Endothelial cell of umbilical vein (primary cell): Measurements from ENCODE around the gene TNFRSF4. TPM values are rescaled to one million over a fixed set of nuclear protein-coding genes. Genes with fewer than 3 reads are reported as not detected.

ENCODE experiments used
- BruUV-seq: library from RNA; stranded (reverse); fragments of 400-500 nt; replicated peaks from 2 replicates; lab custom pipeline; 2021; lab: Mats Ljungman, UMichigan
- CTCF ChIA-PET: fragments of 300-600, 350-600 bp; sonication (Branson Sonifier 250); formaldehyde crosslinking; loops from one replicate; lab custom pipeline; 2021; ENCODE audit warnings: antibody characterized with exemption, inconsistent platforms; lab: Charles Lee
- POLR2A ChIA-PET: fragments of 300-600, 350-600 bp; sonication (Branson Sonifier 250); formaldehyde crosslinking; loops from one replicate; lab custom pipeline; 2021; ENCODE audit warnings: antibody characterized with exemption, inconsistent platforms; lab: Charles Lee
- DNase-seq: peaks from one replicate; pipeline ENCODE4 v3.0.0-alpha.2; 2011; ENCODE audit warnings: low read depth, low spot score
- FAIRE-seq: peaks from 2 replicates; lab custom pipeline; 2011; peaks lifted over from hg19 to GRCh38; lab: Jason Lieb, UNC
- H2AFZ ChIP-seq: 2 replicates; pipeline ENCODE4 v1.6.0; 2012; ENCODE audit warnings: low read depth, low read length, control low read depth, inconsistent platforms
- H3K27ac ChIP-seq: 2 replicates; pipeline ENCODE4 v1.5.1; 2011; ENCODE audit warnings: low read depth, mild to moderate bottlenecking, control low read depth, low read length, moderate library complexity; ENCODE audit not compliant: insufficient read depth
- H3K27me3 ChIP-seq, 2 experiments: 2 replicates each; pipeline versions ENCODE4 v1.6.0 to v1.6.1; 2011; ENCODE audit warnings: low read length in 2 of 2, mixed read lengths in 1 of 2; ENCODE audit not compliant: control insufficient read depth in 2 of 2, insufficient read depth in 2 of 2
- H3K36me3 ChIP-seq, 2 experiments: 2 replicates in 1 of 2; 3 replicates in 1 of 2; pipeline ENCODE4 v1.5.1; 2011; ENCODE audit warnings: low read length in 2 of 2, mild to moderate bottlenecking in 1 of 2, moderate library complexity in 1 of 2; ENCODE audit not compliant: control insufficient read depth in 2 of 2, insufficient read depth in 2 of 2; ENCODE audit errors: extremely low read depth in 1 of 2
- H3K4me1 ChIP-seq: 3 replicates; pipeline ENCODE4 v1.5.1; 2011; ENCODE audit warnings: mild to moderate bottlenecking, low read length; ENCODE audit not compliant: control insufficient read depth, insufficient read depth; ENCODE audit errors: extremely low read depth
- H3K4me2 ChIP-seq: 2 replicates; pipeline ENCODE4 v1.6.1; 2011; ENCODE audit warnings: low read length, control low read depth, mixed read lengths; ENCODE audit not compliant: insufficient read depth
- H3K4me3 ChIP-seq, 3 experiments: fragments of 200-600 bp in 1 of 3; sonication (generic), shearing (Covaris generic) in 1 of 3; replicated peaks in 1 of 3; 2 replicates each; pipeline ENCODE4 v1.5.1; 2011 to 2016; ENCODE audit warnings: control low read depth in 3 of 3, low read length in 3 of 3, mild to moderate bottlenecking in 2 of 3, inconsistent platforms in 1 of 3, low read depth in 1 of 3, moderate library complexity in 1 of 3; ENCODE audit not compliant: insufficient read depth in 1 of 3
- H3K79me2 ChIP-seq: 2 replicates; pipeline ENCODE4 v1.6.0; 2012; ENCODE audit warnings: low read length, inconsistent platforms; ENCODE audit not compliant: control insufficient read depth, insufficient read depth
- H3K9ac ChIP-seq: replicated peaks from 2 replicates; pipeline ENCODE3; 2011; ENCODE audit warnings: low read length, control low read depth; ENCODE audit not compliant: insufficient read depth; ENCODE audit errors: extremely low read depth
- H3K9me1 ChIP-seq: replicated peaks from 3 replicates; pipeline ENCODE4 v1.6.0; 2011; ENCODE audit warnings: mild to moderate bottlenecking, low read length; ENCODE audit not compliant: control insufficient read depth, insufficient read depth; ENCODE audit errors: extremely low read depth
- H3K9me3 ChIP-seq: replicated peaks from 2 replicates; pipeline ENCODE4 v1.5.1; 2012; ENCODE audit warnings: low read length, inconsistent platforms; ENCODE audit not compliant: control insufficient read depth, insufficient read depth
- H4K20me1 ChIP-seq: replicated peaks from 2 replicates; pipeline ENCODE3; 2011; ENCODE audit warnings: mild to moderate bottlenecking, low read length; ENCODE audit not compliant: control insufficient read depth, insufficient read depth; ENCODE audit errors: extremely low read depth
- EZH2 ChIP-seq: IDR thresholded peaks from 2 replicates; pipeline ENCODE4 v1.6.1; 2012; ENCODE audit warnings: borderline replicate concordance, low read depth, mild to moderate bottlenecking, moderate library complexity, low read length, inconsistent platforms; ENCODE audit not compliant: severe bottlenecking
- FOS ChIP-seq: IDR thresholded peaks from 2 replicates; pipeline ENCODE4 v1.6.1; 2011; ENCODE audit warnings: mild to moderate bottlenecking, low read length, moderate library complexity, borderline replicate concordance; ENCODE audit not compliant: insufficient read depth
- GATA2 ChIP-seq: IDR thresholded peaks from 2 replicates; pipeline ENCODE4 v1.7.0; 2011; ENCODE audit warnings: low read depth, mild to moderate bottlenecking, moderate library complexity, mixed read lengths, low read length; ENCODE audit not compliant: insufficient read length, insufficient read depth
- JUN ChIP-seq: IDR thresholded peaks from 2 replicates; pipeline ENCODE4 v1.6.1; 2011; ENCODE audit warnings: borderline replicate concordance, low read depth; ENCODE audit not compliant: insufficient read length, insufficient read depth
- MYC ChIP-seq: IDR thresholded peaks from one replicate; pipeline ENCODE4 v1.6.1; 2011; ENCODE audit warnings: mild to moderate bottlenecking, low read depth, low read length
- POLR2A ChIP-seq: IDR thresholded peaks from 2 replicates; pipeline ENCODE4 v1.6.1; 2012; ENCODE audit warnings: low read depth, mild to moderate bottlenecking, control low read depth, low read length
- POLR2AphosphoS5 ChIP-seq: IDR thresholded peaks from 2 replicates; pipeline ENCODE4 v1.6.1; 2012; ENCODE audit warnings: low read depth, mild to moderate bottlenecking, control low read depth, low read length, moderate library complexity; ENCODE audit not compliant: insufficient read depth
- dilution Hi-C: fragments of 300-500 bp; cut with MboI; formaldehyde crosslinking; loops from one replicate; pipeline ENCODE4 v1.15.0; 2019; ENCODE audit warnings: low sequenced_read_pairs; ENCODE audit not compliant: extremely low pct_ligation_motif_present
- intact Hi-C: fragments of 100-400 bp; cut with micrococcal nuclease; formaldehyde crosslinking; loops from one replicate; pipeline ENCODE4 v1.10.0; 2022
- polyA plus RNA-seq, 4 experiments: library from polyadenylated mRNA; depleted of rRNA in 3 of 4; stranded (reverse) in 3 of 4; unstranded in 1 of 4; fragments of >200 nt; gene quantifications; 2 replicates each; pipeline versions ENCODE4 v1.2.1 to v1.2.3, GENCODE V29; 2011 to 2012; ENCODE audit warnings: missing spikeins in 1 of 4
- total RNA-seq: library from RNA; stranded (reverse); gene quantifications from 2 replicates; pipeline ENCODE4 v1.2.3, GENCODE V29; 2021
- TF ChIP-seq, protein P1 (sequence below): IDR thresholded peaks from 2 replicates; pipeline ENCODE4 v1.6.1; 2011; ENCODE audit not compliant: insufficient read depth, insufficient read length
- TF ChIP-seq, protein P2 (sequence below), 2 donors: IDR thresholded peaks; 1 replicate in 1 of 2; 2 replicates in 1 of 2; pipeline ENCODE4 v1.5.1; 2011; ENCODE audit warnings: low read length in 2 of 2, mild to moderate bottlenecking in 2 of 2, moderate library complexity in 2 of 2, control low read depth in 1 of 2, inconsistent platforms in 1 of 2, low read depth in 1 of 2; ENCODE audit not compliant: insufficient read depth in 1 of 2; ENCODE audit errors: extremely low read depth in 1 of 2

Gene TNFRSF4
- total and polyA plus RNA-seq, 2 donors (not counting 3 experiments of a cell fraction or from before 2014, with no cell fraction given): 0.55 to 1.5 TPM

DNA sequence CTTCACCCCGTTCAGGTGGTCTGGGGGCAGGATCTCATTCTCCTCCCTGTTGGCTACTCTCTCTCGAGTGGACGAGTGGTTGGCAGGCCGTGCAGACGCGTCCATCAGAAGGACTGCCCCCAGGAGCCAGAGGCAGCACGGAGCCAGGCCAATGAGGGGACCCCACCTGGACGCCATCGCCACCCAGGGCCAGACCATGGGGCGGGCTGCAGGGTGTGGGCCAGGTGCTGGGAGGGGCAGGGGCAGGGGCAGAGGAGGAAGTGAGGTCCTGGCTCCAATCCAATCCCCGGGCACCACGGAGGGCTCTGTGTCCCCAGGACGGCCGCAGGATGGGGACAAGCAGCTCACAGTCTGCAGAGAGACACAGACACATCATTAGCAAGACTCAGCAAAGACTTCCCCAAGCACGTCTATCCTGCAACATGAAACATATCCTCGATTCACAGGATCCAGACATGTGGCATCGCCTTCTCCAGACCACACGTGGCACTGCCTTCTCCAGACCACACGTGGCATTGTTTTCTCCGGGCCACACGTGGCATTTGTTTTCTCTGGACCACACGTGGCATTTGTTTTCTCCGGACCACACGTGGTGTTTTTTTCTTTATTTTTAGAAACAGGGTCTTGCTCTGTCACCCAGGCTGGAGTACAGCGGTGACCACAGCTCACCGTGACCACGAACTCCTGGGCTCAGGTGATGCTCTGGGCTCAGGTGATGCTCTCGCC is 14.8 kb upstream of the TNFRSF4 start:
- no peak overlapping the region for H3K27ac ChIP-seq
- FAIRE-seq (no peak), DNase-seq (no peak)
- TF ChIP-seq MYC (no peak), EZH2 (no peak)
- H2AFZ ChIP-seq: no peak overlapping the region
- H3K9me1 ChIP-seq: no peaks in the 10 kb centered on the region
- H3K9me3 ChIP-seq: no peaks in the 10 kb centered on the region
- peaks cover 6 to 26% of the 10 kb centered on the region in 2 experiments for H3K36me3 ChIP-seq
- H3K79me2 ChIP-seq: peaks cover 70% of the 10 kb centered on the region
- H3K4me2 ChIP-seq: no peak overlapping the region
- dilution Hi-C loops (no loop called here), intact Hi-C loops (no loop called here)
- CTCF ChIA-PET: interaction anchor here (3.7 kb wide), 1 partner anchor 107 kb away, joined by 43 read pairs; no protein-coding TSS in a partner anchor
- POLR2A ChIA-PET: no interaction called here
- H3K4me1 ChIP-seq: peaks cover 6% of the 10 kb centered on the region
- H3K9ac ChIP-seq: no peak overlapping the region
- no peaks in the 10 kb centered on the region for H4K20me1 ChIP-seq
- H3K4me3 ChIP-seq: no peak overlapping the region
- H3K27me3 ChIP-seq: no peaks in the 10 kb centered on the region
- no TSS peak for BruUV-seq

DNA sequence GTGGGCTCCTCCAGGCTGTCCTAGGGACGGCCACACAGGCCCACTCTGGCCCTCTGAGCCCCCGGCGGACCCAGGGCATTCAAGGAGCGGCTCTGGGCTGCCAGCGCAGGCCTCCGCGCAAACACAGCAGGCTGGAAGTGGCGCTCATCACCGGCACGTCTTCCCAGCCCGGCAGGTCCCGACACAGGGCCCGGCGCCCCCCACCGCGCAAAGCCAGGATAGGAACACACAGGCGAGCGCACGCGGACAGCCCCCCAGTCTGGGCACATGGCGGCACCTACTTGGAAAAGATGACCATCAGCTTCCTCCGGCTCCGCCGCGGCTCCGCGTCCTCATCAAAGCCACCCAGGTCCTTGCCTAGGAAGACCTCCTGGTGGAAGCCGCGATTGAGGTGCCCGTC is 14.2 kb upstream of the TNFRSF4 start:
- ChIA-PET CTCF (no interaction called here), POLR2A (no interaction called here)
- no peaks in the 10 kb centered on the region for H3K9me1 ChIP-seq
- H3K4me2 ChIP-seq: no peak overlapping the region
- no peak overlapping the region for H3K4me3 ChIP-seq
- H3K79me2 ChIP-seq: peaks cover 64% of the 10 kb centered on the region
- DNase-seq: no peak
- H2AFZ ChIP-seq: no peak overlapping the region
- TF ChIP-seq FOS (no peak), GATA2 (no peak), POLR2AphosphoS5 (no peak), POLR2A (no peak), JUN (no peak), EZH2 (no peak), MYC (no peak)
- TF ChIP-seq, protein P1, sequence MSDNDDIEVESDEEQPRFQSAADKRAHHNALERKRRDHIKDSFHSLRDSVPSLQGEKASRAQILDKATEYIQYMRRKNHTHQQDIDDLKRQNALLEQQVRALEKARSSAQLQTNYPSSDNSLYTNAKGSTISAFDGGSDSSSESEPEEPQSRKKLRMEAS: no peak
- TF ChIP-seq, protein P2, sequence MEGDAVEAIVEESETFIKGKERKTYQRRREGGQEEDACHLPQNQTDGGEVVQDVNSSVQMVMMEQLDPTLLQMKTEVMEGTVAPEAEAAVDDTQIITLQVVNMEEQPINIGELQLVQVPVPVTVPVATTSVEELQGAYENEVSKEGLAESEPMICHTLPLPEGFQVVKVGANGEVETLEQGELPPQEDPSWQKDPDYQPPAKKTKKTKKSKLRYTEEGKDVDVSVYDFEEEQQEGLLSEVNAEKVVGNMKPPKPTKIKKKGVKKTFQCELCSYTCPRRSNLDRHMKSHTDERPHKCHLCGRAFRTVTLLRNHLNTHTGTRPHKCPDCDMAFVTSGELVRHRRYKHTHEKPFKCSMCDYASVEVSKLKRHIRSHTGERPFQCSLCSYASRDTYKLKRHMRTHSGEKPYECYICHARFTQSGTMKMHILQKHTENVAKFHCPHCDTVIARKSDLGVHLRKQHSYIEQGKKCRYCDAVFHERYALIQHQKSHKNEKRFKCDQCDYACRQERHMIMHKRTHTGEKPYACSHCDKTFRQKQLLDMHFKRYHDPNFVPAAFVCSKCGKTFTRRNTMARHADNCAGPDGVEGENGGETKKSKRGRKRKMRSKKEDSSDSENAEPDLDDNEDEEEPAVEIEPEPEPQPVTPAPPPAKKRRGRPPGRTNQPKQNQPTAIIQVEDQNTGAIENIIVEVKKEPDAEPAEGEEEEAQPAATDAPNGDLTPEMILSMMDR (IDR thresholded peaks at IDR 0.05; ENCODE audit: extremely low read depth in 1 of 2, insufficient read depth in 1 of 2, low read depth in 1 of 2, low read length in 2 of 2): no peak
- H4K20me1 ChIP-seq: no peaks in the 10 kb centered on the region
- intact Hi-C loops: no loop called here
- no TSS peak for BruUV-seq
- no peak overlapping the region for H3K9ac ChIP-seq
- H3K9me3 ChIP-seq: no peaks in the 10 kb centered on the region
- H3K27ac ChIP-seq: no peak overlapping the region
- peaks cover 6 to 29% of the 10 kb centered on the region in 2 experiments for H3K36me3 ChIP-seq
- dilution Hi-C loops: no loop called here
- no peaks in the 10 kb centered on the region for H3K27me3 ChIP-seq
- peaks cover 6% of the 10 kb centered on the region for H3K4me1 ChIP-seq
- no peak for FAIRE-seq
